HG03097 (cell line): ENCODE results near the gene ZNHIT1.

Experiments
- ATAC-seq: cut with Tn5 transposase; IDR thresholded peaks from one replicate; pipeline ENCODE4 v1.9.1; 2021; ENCODE audit not compliant: unreplicated experiment, low FRiP score

The ZNHIT1 gene

GRCh38 chr7:101216860-101217387 is 1.0 kb upstream of the ZNHIT1 start:
- ATAC-seq, result peak; percentile 21

- ATAC-seq, result no peak
These were observed 516 bp downstream of the ZNHIT1 start for GRCh38 chr7:101218236-101219125.

GRCh38 chr7:101220295-101220694 is 2.3 kb downstream of the ZNHIT1 start:
- ATAC-seq, result no peak

GRCh38 chr7:101222275-101222830 is 4.4 kb downstream of the ZNHIT1 start:
- ATAC-seq, result no peak

- ATAC-seq, result no peak
These were observed 5.6 kb downstream of the ZNHIT1 start for GRCh38 chr7:101223528-101223927.

GRCh38 chr7:101225650-101226049 is 7.7 kb downstream of the ZNHIT1 start:
- no peak for ATAC-seq

- ATAC-seq, result no peak
These were observed 8.8 kb downstream of the ZNHIT1 start for GRCh38 chr7:101226721-101227120.

- ATAC-seq, result no peak
These were observed 13.7 kb downstream of the ZNHIT1 start for GRCh38 chr7:101231644-101232043.

- no peak for ATAC-seq
These were observed 14.3 kb downstream of the ZNHIT1 start for GRCh38 chr7:101232141-101232850.

- ATAC-seq, result no peak
These were observed 16.1 kb downstream of the ZNHIT1 start for GRCh38 chr7:101233907-101234547.

GRCh38 chr7:101234636-101235035 is 16.7 kb downstream of the ZNHIT1 start:
- no peak for ATAC-seq

GRCh38 chr7:101235050-101235449 is 17.1 kb downstream of the ZNHIT1 start:
- no peak for ATAC-seq

- ATAC-seq, result no peak
These were observed 17.6 kb downstream of the ZNHIT1 start for GRCh38 chr7:101235522-101235921.

- ATAC-seq, result no peak
These were observed 18.4 kb downstream of the ZNHIT1 start for GRCh38 chr7:101236292-101236835.

GRCh38 chr7:101237206-101238067 is 19.5 kb downstream of the ZNHIT1 start, which contains the start of gene CLDN15:
Gene CLDN15, minus strand, starts transcription at chr7:101237802. Its CDS starts 221 bp downstream, at chr7:101237581.
- no peak for ATAC-seq

- no peak for ATAC-seq
These were observed 20.5 kb downstream of the ZNHIT1 start for GRCh38 chr7:101238226-101239182.

GRCh38 chr7:101239191-101239950 is 21.4 kb downstream of the ZNHIT1 start:
- ATAC-seq, result no peak

GRCh38 chr7:101239951-101240220 is 21.9 kb downstream of the ZNHIT1 start:
- ATAC-seq, result no peak
